OCI-LY3 (cell line): ENCODE measurements around the gene PLCB4.

Source experiments
- H2AFZ ChIP-seq: fragments of 200-600, 300-600 bp; shearing (Covaris generic); 2 replicates; pipeline ENCODE4 v1.6.0; 2014; ENCODE audit warnings: antibody characterized with exemption, low read depth, low read length
- H3K27ac ChIP-seq: fragments of 200-600, 300-600 bp; sonication (generic); 2 replicates; pipeline ENCODE4 v1.5.1; 2014; ENCODE audit warnings: mild to moderate bottlenecking, low read length, moderate library complexity, mixed read lengths
- H3K27me3 ChIP-seq: fragments of 200-600, 300-600 bp; sonication (generic); 2 replicates; pipeline ENCODE4 v1.6.1; 2014; ENCODE audit warnings: low read depth, low read length, mixed read lengths
- H3K36me3 ChIP-seq: fragments of 200-600, 300-600 bp; sonication (generic); replicated peaks from 2 replicates; pipeline ENCODE3; 2014; ENCODE audit warnings: low read depth, low read length, mixed read lengths
- H3K4me1 ChIP-seq: fragments of 300-600, 200-600 bp; sonication (generic); 2 replicates; pipeline ENCODE4 v1.6.1; 2014; ENCODE audit warnings: low read length, mixed read lengths
- H3K4me2 ChIP-seq: fragments of 200-600, 300-600 bp; sonication (generic); 2 replicates; pipeline ENCODE4 v1.6.1; 2014; ENCODE audit warnings: low read length, mixed read lengths
- H3K4me3 ChIP-seq: fragments of 300-600, 200-600 bp; sonication (generic); 2 replicates; pipeline ENCODE4 v1.5.1; 2014; ENCODE audit warnings: antibody characterized with exemption, mild to moderate bottlenecking, low read length, moderate library complexity
- H3K79me2 ChIP-seq: fragments of 300-600, 200-600 bp; shearing (Covaris generic); 2 replicates; pipeline ENCODE4 v1.6.1; 2014; ENCODE audit warnings: mild to moderate bottlenecking, low read length, mixed read lengths
- H3K9ac ChIP-seq: fragments of 300-600, 200-600 bp; shearing (Covaris generic); 2 replicates; pipeline ENCODE4 v1.6.0; 2014; ENCODE audit warnings: mild to moderate bottlenecking, low read length, moderate library complexity
- H3K9me3 ChIP-seq: fragments of 200-600, 300-600 bp; shearing (Covaris generic); 2 replicates; pipeline ENCODE4 v1.6.1; 2014; ENCODE audit warnings: low read length, mixed read lengths; ENCODE audit not compliant: insufficient read depth
- H4K20me1 ChIP-seq: fragments of 200-600, 300-600 bp; sonication (generic); 2 replicates; pipeline ENCODE4 v1.6.1; 2016; ENCODE audit warnings: low read length, mixed read lengths; ENCODE audit not compliant: insufficient read depth
- CTCF ChIP-seq: fragments of 200-600, 300-600 bp; sonication (generic); IDR thresholded peaks from 2 replicates; pipeline ENCODE4 v1.5.1; 2014; ENCODE audit warnings: antibody characterized with exemption, low read length, low read depth
- EZH2phosphoT487 ChIP-seq: fragments of 200-600 bp; shearing (Covaris generic); IDR thresholded peaks from 2 replicates; pipeline ENCODE4 v1.6.1; 2018; ENCODE audit warnings: antibody characterized with exemption, mixed run types, low read depth

The PLCB4 gene

GRCh38 chr20:9487231-9487630, 418.3 kb downstream of the PLCB4 start:
- H3K79me2 ChIP-seq = no peaks in the 10 kb centered on the region
- no peak overlapping the region for H2AFZ ChIP-seq
- H3K9me3 ChIP-seq = no peaks in the 10 kb centered on the region; the same call in 1 of the 2 replicates
- H3K27ac ChIP-seq = no peak overlapping the region
- no peak overlapping the region for H3K4me3 ChIP-seq
- TF ChIP-seq EZH2phosphoT487 (no peak), CTCF (no peak)
- H3K27me3 ChIP-seq = peaks cover 41% of the 10 kb centered on the region
- no peak overlapping the region for H3K4me2 ChIP-seq
- no peak overlapping the region for H3K9ac ChIP-seq
- no peaks in the 10 kb centered on the region for H4K20me1 ChIP-seq
- no peaks in the 10 kb centered on the region for H3K36me3 ChIP-seq
- peaks cover 11% of the 10 kb centered on the region for H3K4me1 ChIP-seq

GRCh38 chr20:9488063-9488462, 419.2 kb downstream of the PLCB4 start:
- no peak overlapping the region for H3K4me3 ChIP-seq
- no peaks in the 10 kb centered on the region for H3K79me2 ChIP-seq
- no peaks in the 10 kb centered on the region for H4K20me1 ChIP-seq
- no peak overlapping the region for H3K9ac ChIP-seq
- H3K36me3 ChIP-seq = no peaks in the 10 kb centered on the region
- no peak for TF ChIP-seq CTCF
- no peak for TF ChIP-seq EZH2phosphoT487
- H3K27me3 ChIP-seq = peaks cover 36% of the 10 kb centered on the region
- H2AFZ ChIP-seq = no peak overlapping the region
- H3K4me1 ChIP-seq = 0 out of 2 replicates have a peak, but pooled peaks cover 4% of the 10 kb centered on the region
- H3K9me3 ChIP-seq = no peaks in the 10 kb centered on the region; the same call in 1 of the 2 replicates
- H3K27ac ChIP-seq = no peak overlapping the region
- H3K4me2 ChIP-seq = no peak overlapping the region

GRCh38 chr20:9490161-9490560, 421.3 kb downstream of the PLCB4 start:
- H3K79me2 ChIP-seq = no peaks in the 10 kb centered on the region
- H3K9ac ChIP-seq = no peak overlapping the region
- H3K4me2 ChIP-seq = no peak overlapping the region
- H3K4me3 ChIP-seq = no peak overlapping the region
- no peak for TF ChIP-seq CTCF
- TF ChIP-seq EZH2phosphoT487 = no peak
- no peak overlapping the region for H2AFZ ChIP-seq
- 0 out of 2 replicates have a peak, but pooled peaks cover 4% of the 10 kb centered on the region for H3K4me1 ChIP-seq
- peaks cover 23% of the 10 kb centered on the region for H3K27me3 ChIP-seq
- no peaks in the 10 kb centered on the region for H4K20me1 ChIP-seq
- no peaks in the 10 kb centered on the region; the same call in 1 of the 2 replicates for H3K9me3 ChIP-seq
- H3K27ac ChIP-seq = no peak overlapping the region
- no peaks in the 10 kb centered on the region for H3K36me3 ChIP-seq

- TF ChIP-seq CTCF (no peak), EZH2phosphoT487 (no peak)
- Histone ChIP-seq H3K27ac (no peak overlapping the region), H3K79me2 (no peaks in the 10 kb centered on the region), H3K36me3 (no peaks in the 10 kb centered on the region), H3K4me3 (no peak overlapping the region), H3K4me1 (0 out of 2 replicates have a peak, but pooled peaks cover 4% of the 10 kb centered on the region), H3K27me3 (peaks cover 23% of the 10 kb centered on the region), H3K9me3 (no peaks in the 10 kb centered on the region; the same call in 1 of the 2 replicates), H2AFZ (no peak overlapping the region), H3K9ac (no peak overlapping the region), H3K4me2 (no peak overlapping the region), H4K20me1 (no peaks in the 10 kb centered on the region)
These were observed 421.7 kb downstream of the PLCB4 start for GRCh38 chr20:9490631-9491030.
